GM21529 (cell line): Measurements from ENCODE around the gene GPR68.
"Not testable (repeated sequence)": the region's sequence is repeated elsewhere in the genome, so short reads cannot be mapped to it uniquely, and the experiment has no call there.

Experiments
- ATAC-seq: cut with Tn5 transposase; IDR thresholded peaks from one replicate; pipeline ENCODE4 v1.9.1; 2021; ENCODE audit not compliant: unreplicated experiment

Gene GPR68

DNA sequence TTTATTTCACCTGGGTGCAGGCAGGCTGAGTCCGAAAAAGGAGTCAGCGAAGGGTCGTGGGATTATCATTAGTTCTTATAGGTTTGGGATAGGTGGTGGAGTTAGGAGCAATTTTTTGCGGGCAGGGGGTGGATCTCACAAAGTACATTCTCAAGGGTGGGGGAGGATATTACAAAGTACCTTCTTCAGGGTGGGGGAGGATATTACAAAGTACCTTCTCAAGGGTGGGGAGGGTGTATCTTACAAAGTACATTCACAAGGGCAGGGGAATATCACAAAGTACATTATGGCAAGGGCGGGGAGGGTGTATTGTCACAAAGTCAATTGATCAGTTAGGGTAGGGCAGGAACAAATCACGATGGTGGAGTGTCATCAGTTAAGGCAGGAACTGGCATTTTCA lies 43.7 kb downstream of the GPR68 start:
- ATAC-seq = not testable (repeated sequence)

DNA sequence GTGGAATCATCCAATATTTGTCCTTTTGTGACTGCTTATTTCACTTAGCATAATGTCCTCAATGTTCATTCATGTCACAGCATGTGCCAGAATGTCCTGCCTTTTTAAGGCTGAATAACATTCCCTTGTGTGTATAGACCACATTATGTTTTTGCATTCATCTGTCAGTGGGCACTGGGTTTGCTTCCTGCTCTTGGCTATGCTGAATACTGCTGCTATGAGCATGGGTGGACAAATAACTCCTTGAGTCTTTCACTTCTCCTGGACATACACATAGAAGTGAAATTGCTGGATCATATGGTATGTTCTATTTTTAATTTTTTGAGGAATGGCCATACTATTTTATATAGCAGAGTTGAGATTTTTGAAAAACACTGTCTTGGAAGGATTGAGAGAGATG lies 46.9 kb downstream of the GPR68 start:
- ATAC-seq = no peak

DNA sequence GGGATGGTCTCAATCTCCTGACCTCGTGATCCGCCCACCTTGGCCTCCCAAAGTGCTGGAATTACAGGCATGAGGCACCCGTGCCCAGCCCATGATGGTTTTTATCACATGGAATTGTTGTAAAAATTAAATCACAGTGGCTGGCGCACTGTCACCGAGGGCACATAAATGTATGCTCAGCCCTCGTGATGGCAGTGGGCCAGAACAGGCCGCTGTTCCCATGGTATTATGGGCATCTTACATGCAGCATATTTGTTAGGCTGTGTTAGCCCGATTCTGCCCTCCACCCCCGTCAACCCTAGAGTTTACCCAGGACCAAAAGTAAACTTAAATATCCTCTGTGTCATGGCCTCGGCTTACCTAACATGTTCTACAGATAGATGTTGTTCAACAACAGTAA lies 48.6 kb downstream of the GPR68 start:
- no peak for ATAC-seq

DNA sequence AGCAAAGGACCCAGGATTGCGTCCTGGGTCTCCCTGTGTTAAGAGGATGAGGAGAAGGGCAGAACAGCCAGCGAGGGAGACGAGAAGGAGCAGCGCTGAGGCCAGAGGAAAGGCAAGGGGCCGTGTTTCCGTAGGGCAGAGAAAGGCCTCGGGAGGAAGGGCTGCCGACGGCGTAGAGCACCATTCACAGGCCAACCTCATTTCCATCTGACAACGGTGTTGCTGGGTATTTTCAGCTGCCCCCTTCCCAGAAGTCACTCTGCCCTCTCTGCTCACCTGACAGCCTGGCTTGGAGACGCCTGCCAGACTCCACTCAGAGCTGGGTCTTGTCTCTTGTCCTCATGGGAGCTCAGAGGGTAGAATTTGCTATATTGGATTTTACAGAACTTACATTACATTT lies 51.4 kb downstream of the GPR68 start:
- ATAC-seq = no peak

DNA sequence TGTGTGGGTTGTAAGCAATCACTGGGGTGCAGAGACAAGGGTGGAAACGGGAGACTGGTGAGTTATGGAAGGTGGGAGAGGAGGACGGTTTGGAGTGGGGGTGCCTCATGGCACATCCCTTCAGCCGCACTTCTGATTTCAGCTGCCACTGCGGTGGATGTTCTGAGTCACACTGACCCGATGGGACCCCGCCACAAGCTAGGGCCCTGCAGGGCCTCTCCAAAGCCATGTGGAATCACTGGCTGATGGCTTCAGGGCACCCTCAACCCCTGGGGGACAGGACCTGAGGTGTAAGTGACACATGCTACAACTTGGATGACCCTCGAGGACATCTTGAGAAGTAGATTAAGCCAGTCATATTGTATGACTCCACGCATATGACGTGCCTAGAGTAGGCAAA lies 53.7 kb downstream of the GPR68 start:
- no peak for ATAC-seq

DNA sequence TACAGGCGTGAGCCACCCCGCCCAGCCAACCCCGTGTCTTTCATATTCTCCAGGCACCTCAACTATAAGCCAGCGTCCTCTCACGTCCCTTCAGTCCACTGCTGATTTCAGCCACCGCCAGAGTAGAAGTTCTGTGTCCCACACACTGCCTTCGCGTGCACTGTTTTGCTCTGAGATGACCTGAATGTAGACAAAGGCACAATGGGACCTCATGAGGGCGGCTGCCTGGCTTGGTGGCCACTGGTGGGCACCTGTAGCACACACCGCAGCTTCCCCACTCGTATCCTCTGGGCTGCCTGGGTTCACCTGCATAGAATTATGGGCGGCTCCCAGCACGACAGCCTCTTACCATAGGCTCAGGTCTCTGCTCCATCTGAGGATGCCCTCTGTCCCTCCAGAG lies 57.2 kb downstream of the GPR68 start:
- no peak for ATAC-seq

DNA sequence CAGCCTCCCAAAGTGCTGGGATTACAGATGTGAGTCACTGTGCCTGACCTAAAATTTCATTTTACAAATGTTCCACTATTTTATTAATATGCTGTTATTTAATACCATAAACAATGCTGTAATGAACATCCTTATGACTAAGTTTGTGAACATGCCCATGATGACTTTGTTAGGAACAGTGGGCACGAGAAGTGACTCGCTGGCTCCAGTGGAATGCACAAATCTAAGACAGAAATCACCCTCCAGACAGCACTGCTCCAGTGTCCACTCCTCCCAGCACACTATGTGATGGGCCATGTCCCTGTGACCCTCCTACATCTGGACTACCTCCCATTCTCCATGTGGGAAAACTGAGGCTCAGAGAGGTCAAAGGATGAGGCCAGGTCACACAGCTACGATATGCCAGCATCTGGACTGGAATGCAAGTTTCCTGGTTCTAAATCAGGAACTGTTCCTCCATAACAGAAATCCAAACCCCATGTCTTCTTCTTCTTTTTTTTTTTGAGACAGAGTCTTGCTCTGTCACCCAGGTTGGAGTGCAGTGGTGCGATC lies 57.9 kb downstream of the GPR68 start:
- ATAC-seq = no peak

DNA sequence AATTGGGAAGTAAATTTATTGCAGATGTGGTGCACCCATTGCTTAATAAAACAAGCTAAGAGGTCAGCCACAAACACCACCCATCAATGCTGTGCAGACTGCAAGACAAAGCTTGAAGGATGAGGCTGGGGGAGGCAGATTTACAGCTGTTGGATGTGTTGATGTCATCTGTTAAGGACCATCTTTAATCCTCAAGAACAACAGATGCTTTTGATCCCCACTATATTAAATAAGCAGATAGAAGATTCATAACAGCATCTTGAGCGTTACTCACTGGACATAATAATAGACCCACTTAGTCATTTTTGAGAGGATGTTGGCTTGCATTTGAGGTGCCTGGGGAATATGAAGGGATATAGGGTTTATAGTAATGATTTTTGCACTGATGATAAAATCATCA lies 58.8 kb downstream of the GPR68 start:
- no peak for ATAC-seq

DNA sequence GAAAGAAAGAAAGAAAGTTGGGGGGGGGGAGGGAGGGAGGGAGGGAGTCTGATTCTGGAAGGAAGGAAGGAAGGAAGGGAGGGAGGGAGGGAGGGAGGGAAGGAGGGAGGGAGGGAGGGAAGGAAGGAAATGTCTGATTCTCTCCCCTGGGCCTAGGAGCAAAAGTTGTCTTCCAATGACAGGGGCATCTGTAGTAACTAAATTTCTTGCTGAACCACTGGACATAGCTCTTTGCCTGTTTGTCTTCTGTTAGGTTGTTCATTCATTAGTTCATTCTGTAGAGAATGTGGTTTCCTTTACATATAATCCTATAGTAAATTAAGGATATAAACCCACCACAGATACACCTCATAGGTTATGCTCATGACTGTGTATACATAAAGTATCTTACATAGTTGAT lies 59.9 kb downstream of the GPR68 start:
- no peak for ATAC-seq

DNA sequence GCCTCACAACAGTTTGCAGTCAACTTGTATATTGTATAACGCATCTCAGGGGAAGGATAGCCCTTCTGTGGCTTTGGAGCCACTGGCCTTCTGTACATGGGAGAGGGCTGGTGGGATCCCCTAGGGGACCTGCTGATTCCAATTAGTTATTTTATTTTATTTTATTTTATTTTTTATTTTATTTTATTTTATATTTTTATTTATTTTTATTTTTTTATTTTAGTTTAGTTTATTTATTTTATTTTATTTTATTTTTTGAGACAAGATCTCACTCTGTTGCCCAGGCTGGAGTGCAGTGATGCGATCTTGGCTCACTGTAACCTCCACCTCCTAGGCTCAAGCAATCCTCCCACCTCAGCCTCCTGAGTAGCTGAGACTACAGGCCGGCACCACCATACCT lies 61.8 kb downstream of the GPR68 start:
- not testable (repeated sequence) for ATAC-seq
